ENCODE measurements around the gene TMEM18.
"Not testable (repeated sequence)": the region's sequence is repeated elsewhere in the genome, so short reads cannot be mapped to it uniquely, and the experiment has no call there.

The TMEM18 gene

DNA sequence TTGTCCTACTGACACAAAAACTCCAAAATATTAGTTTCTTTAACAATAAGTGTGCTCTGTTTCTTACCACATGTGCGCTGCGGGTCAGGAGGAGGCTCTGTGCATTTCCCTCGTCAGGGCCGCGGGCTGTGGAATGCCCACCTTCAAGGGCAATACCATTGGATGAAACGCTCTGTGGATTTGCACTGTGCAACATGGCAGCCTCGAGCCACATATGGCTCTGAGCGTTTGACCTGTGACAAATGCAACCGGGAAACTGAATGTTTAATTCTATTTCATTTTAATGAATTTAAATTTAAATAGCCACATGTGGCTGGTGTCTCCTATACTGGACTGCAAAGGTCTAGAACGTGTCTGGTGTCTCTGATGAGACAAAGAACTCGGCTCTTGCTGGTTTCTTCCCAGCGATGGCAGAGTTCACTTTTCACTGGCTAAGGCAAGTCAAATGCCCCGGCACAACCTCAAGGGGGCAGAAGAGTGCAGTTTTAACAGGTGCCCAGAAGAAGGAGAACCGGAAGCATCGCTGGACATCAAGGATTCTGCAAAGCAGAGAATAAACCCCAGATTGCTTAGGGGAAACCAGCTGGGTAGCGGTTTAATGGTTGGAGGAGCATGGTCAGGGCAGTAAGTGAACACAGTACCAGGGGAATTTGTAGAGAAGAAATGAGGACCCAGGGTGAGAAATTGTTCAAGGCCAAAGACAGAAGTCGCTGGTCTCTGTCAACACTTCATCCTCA lies 37.0 kb upstream of the TMEM18 start:
- Histone ChIP-seq H3K4me1 (ENCODE audit: control insufficient read depth, insufficient read depth, low read length) (peaks cover 3% of the 10 kb centered on the region; the same call in 1 of the 2 replicates), H3K27me3 (ENCODE audit: control insufficient read depth, insufficient read depth, low read length) (no peaks in the 10 kb centered on the region), H3K27ac (ENCODE audit: low read length) (no peak overlapping the region), H3K36me3 (ENCODE audit: control insufficient read depth, insufficient read depth, low read length) (no peaks in the 10 kb centered on the region), H3K9me3 (ENCODE audit: control insufficient read depth, insufficient read depth, low read length) (no peaks in the 10 kb centered on the region), H3K4me3 (ENCODE audit: low read length) (no peak overlapping the region)
- peak; percentile 57 for DNase-seq (ENCODE audit: low read depth, low spot score)
- WGBS (ENCODE audit: insufficient coverage, insufficient read length): no CpG with 5 or more reads among the region's 17 CpGs

DNA sequence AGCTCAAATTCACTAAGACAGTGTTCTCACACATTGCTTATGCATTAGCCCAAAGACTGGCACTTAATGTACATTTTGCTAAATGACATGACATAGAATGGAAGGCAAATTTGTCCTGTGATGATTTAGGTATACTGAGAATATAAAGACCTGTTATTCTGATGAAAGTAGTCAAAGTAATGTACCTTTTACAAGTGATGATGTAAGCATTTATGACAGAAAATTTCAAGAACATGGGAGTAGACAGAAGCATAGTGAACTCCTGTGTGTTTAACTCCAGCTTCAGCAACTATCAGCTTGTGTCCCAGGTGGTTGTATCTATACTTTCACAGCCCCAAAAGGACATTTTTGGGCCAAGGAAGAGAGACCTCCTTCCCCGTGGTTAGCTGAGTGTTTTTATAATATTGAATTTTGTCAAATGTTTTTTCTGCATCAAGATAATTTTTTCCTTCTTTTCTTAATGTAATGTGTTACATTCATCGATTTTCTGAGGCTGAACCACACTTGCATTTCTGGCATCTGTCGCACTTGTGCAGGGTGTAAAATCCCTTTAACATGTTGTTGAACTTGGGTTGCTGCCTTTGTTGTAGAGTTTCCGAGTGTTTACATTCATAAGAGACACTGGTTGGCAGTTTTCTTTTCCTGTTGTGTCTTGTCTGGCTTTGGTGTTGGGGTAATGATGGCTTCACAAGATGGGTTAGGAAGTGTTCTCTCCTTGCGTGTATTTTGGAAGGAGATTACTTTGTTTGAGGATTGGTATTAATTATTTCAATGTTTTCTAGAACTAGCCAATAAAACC lies 33.9 kb upstream of the TMEM18 start:
- DNase-seq (ENCODE audit: low read depth, low spot score): no peak
- Histone ChIP-seq H3K4me3 (ENCODE audit: low read length) (no peak overlapping the region), H3K9me3 (ENCODE audit: control insufficient read depth, insufficient read depth, low read length) (no peaks in the 10 kb centered on the region), H3K27ac (ENCODE audit: low read length) (no peak overlapping the region), H3K4me1 (ENCODE audit: control insufficient read depth, insufficient read depth, low read length) (peaks cover 1% of the 10 kb centered on the region; the same call in 1 of the 2 replicates), H3K36me3 (ENCODE audit: control insufficient read depth, insufficient read depth, low read length) (no peaks in the 10 kb centered on the region), H3K27me3 (ENCODE audit: control insufficient read depth, insufficient read depth, low read length) (no peaks in the 10 kb centered on the region)
- WGBS (ENCODE audit: insufficient coverage, insufficient read length): no CpG with 5 or more reads among the region's 5 CpGs

DNA sequence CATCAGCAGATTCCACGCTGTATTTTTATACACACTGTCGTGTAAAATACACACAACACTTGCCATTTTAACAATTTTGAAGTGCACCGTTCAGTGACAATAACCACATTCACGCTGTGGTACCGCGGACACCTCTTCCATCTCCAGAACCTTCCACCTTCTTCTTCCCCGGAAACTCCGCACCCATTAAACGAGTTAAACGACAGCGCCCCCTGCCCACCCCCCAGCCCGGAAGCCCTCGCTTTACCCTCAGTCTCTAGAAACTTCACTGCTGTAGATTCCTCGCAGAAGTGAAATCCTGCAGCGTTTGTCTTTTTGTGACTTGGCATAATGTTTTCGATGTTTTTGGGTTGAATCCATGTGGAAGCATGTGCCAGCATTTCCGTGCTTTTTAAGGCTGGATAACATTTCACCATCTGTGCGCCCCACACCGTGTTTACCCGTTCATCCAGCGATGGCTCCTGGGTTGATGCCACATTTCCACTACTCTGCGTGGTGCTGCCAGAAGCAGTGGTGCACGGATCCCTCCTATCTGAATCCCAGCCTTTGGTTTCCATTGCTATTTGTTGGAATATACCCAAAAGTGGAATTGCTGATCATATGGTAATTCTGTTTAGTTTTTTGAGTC lies 32.0 kb upstream of the TMEM18 start:
- Histone ChIP-seq H3K9me3 (ENCODE audit: control insufficient read depth, insufficient read depth, low read length) (no peaks in the 10 kb centered on the region), H3K4me1 (ENCODE audit: control insufficient read depth, insufficient read depth, low read length) (no peaks in the 10 kb centered on the region), H3K27me3 (ENCODE audit: control insufficient read depth, insufficient read depth, low read length) (no peaks in the 10 kb centered on the region), H3K36me3 (ENCODE audit: control insufficient read depth, insufficient read depth, low read length) (no peaks in the 10 kb centered on the region), H3K4me3 (ENCODE audit: low read length) (no peak overlapping the region), H3K27ac (ENCODE audit: low read length) (no peak overlapping the region)
- WGBS (ENCODE audit: insufficient coverage, insufficient read length): no CpG with 5 or more reads among the region's 23 CpGs
- DNase-seq (ENCODE audit: low read depth, low spot score): no peak

DNA sequence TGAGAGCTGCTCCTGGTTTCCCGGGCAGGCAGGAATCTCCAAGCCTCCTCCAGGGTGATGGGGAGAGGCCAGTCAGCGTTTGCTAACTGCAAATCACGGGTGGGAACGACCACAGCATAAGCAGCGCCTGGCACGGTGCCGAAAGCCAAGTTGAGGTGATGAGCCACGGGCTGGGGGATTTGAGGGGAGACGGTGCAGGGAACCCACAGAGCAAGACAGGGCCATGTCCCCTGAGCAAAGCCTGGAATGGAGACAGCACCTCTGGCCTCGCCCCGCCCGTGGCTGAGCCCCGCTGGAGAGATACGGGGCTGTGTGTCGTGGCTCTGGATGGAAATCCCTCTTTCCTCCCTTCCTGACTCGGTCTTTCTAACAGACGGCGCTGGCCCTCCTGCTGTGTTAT lies 31.5 kb upstream of the TMEM18 start:
- no CpG with 5 or more reads among the region's 18 CpGs for WGBS (ENCODE audit: insufficient coverage, insufficient read length)
- Histone ChIP-seq H3K4me1 (ENCODE audit: control insufficient read depth, insufficient read depth, low read length) (no peaks in the 10 kb centered on the region), H3K36me3 (ENCODE audit: control insufficient read depth, insufficient read depth, low read length) (no peaks in the 10 kb centered on the region), H3K27me3 (ENCODE audit: control insufficient read depth, insufficient read depth, low read length) (no peaks in the 10 kb centered on the region), H3K4me3 (ENCODE audit: low read length) (no peak overlapping the region), H3K9me3 (ENCODE audit: control insufficient read depth, insufficient read depth, low read length) (no peaks in the 10 kb centered on the region), H3K27ac (ENCODE audit: low read length) (no peak overlapping the region)
- no peak for DNase-seq (ENCODE audit: low read depth, low spot score)

DNA sequence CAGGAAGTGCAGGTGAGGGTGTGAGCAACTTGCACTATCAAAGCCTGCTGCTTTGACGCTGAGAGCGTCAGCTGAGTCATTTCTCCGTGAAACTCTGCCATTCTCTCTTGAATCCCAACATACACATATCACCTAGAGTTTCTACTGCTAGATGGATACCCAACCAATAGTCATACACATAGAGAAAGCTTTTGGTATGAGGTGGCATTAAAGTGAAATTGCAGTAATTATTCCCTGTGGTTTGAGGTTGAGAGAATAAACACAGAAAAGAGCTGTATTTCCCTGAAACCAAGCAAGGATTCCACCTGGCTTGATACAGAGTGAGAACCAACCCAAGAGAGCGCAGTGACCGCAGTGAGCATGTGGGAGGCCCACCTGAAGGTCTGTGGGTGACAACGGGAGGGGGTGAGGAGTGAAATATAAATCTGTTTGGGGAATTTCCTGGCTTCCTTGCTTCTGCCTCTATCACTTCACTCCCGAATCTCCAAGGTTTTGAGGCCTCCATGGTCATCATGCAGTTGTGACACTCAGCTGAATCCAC lies 28.8 kb upstream of the TMEM18 start:
- H3K27me3 ChIP-seq (ENCODE audit: control insufficient read depth, insufficient read depth, low read length): no peaks in the 10 kb centered on the region
- no peak overlapping the region for H3K4me3 ChIP-seq (ENCODE audit: low read length)
- no CpG with 5 or more reads among the region's 7 CpGs for WGBS (ENCODE audit: insufficient coverage, insufficient read length)

DNA sequence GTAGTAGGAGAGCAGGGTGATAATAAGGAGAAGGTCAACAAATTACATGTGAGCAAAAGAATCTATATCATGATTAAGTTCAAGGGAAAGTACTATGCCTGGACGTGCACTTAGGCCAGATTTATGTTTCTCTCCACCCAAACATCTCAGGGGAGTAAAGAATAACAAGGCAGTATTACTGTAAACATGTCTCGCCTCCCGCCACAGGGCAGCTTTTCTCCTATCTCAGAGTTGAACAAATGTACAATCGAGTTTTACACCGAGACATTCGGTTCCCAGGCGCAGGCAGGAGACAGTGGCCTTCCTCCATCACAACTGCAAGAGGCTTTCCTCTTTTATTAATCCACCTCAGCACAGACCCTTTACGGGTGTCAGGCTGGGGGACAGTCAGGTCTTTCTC lies 25.6 kb upstream of the TMEM18 start:
- H3K27ac ChIP-seq (ENCODE audit: low read length); H3K27me3 ChIP-seq (ENCODE audit: control insufficient read depth, insufficient read depth, low read length); H3K4me3 ChIP-seq (ENCODE audit: low read length); H3K4me1 ChIP-seq (ENCODE audit: control insufficient read depth, insufficient read depth, low read length); DNase-seq (ENCODE audit: low read depth, low spot score); H3K36me3 ChIP-seq (ENCODE audit: control insufficient read depth, insufficient read depth, low read length); H3K9me3 ChIP-seq (ENCODE audit: control insufficient read depth, insufficient read depth, low read length): not testable (repeated sequence)
- WGBS (ENCODE audit: insufficient coverage, insufficient read length): no CpG with 5 or more reads among the region's 8 CpGs

More for the DNA sequence above, 28.8 kb upstream of the TMEM18 start:
- no peaks in the 10 kb centered on the region for H3K9me3 ChIP-seq (ENCODE audit: control insufficient read depth, insufficient read depth, low read length)
- H3K4me1 ChIP-seq (ENCODE audit: control insufficient read depth, insufficient read depth, low read length): no peaks in the 10 kb centered on the region
- H3K36me3 ChIP-seq (ENCODE audit: control insufficient read depth, insufficient read depth, low read length): no peaks in the 10 kb centered on the region
- DNase-seq (ENCODE audit: low read depth, low spot score): no peak
- H3K27ac ChIP-seq (ENCODE audit: low read length): no peak overlapping the region

DNA sequence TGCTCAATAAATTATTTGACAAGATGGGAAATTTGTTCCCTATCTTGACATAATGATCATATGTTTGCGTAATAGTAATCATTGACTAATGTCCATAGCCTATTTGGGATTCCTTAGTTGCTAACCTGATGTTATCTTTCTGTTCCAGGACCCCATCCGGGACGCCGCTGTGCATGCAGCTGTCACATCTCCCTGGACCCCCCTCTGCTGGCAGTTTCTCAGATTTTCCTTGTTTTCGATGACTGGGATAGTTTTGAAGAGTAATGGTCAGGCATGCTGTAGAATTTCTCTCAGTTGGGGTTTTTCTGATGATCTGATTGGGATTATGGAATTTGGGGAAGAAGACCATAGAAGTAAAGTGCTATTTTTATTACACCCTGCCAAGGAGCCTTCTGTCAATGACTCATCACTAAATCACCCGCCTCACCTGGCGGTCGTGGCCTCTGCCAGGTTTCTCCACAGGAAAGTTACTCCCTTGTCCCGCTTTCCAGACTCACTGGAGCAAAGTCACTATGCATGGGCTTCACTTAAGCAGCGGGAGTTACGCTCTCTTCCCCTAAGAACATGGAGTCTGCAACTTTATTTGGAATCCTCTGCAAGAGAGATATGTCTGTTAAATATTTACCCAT lies 19.9 kb upstream of the TMEM18 start:
- no peaks in the 10 kb centered on the region for H3K36me3 ChIP-seq (ENCODE audit: control insufficient read depth, insufficient read depth, low read length)
- H3K27me3 ChIP-seq (ENCODE audit: control insufficient read depth, insufficient read depth, low read length): no peaks in the 10 kb centered on the region
- no peak for DNase-seq (ENCODE audit: low read depth, low spot score)
- H3K4me1 ChIP-seq (ENCODE audit: control insufficient read depth, insufficient read depth, low read length): no peaks in the 10 kb centered on the region
- no peak overlapping the region for H3K4me3 ChIP-seq (ENCODE audit: low read length)
- no peaks in the 10 kb centered on the region for H3K9me3 ChIP-seq (ENCODE audit: control insufficient read depth, insufficient read depth, low read length)
- H3K27ac ChIP-seq (ENCODE audit: low read length): no peak overlapping the region
- no CpG with 5 or more reads among the region's 11 CpGs for WGBS (ENCODE audit: insufficient coverage, insufficient read length)

DNA sequence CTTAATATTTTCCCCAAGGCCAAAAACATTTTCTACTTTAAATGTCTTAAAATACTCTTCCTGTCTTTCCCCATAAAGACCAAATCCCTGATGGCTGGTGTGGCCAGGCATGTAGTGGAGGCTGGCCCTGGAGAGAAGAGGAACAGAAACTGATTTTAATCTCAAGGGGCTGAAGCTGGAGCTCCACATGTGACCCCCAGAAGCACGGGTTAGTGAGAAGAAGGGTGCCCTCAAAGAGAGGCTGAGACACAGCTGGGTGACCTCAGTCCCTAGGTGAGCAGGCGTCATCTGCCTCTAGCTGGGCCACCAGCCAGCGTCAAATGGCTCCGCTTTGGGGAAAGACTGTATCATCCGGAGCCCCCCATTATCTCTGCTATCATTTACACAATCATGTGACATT lies 19.3 kb upstream of the TMEM18 start:
- no peak overlapping the region for H3K27ac ChIP-seq (ENCODE audit: low read length)
- H3K36me3 ChIP-seq (ENCODE audit: control insufficient read depth, insufficient read depth, low read length): no peaks in the 10 kb centered on the region
- H3K4me1 ChIP-seq (ENCODE audit: control insufficient read depth, insufficient read depth, low read length): no peaks in the 10 kb centered on the region
- no CpG with 5 or more reads among the region's 5 CpGs for WGBS (ENCODE audit: insufficient coverage, insufficient read length)
- no peak overlapping the region for H3K4me3 ChIP-seq (ENCODE audit: low read length)
- H3K9me3 ChIP-seq (ENCODE audit: control insufficient read depth, insufficient read depth, low read length): no peaks in the 10 kb centered on the region
- H3K27me3 ChIP-seq (ENCODE audit: control insufficient read depth, insufficient read depth, low read length): no peaks in the 10 kb centered on the region
- DNase-seq (ENCODE audit: low read depth, low spot score): no peak

DNA sequence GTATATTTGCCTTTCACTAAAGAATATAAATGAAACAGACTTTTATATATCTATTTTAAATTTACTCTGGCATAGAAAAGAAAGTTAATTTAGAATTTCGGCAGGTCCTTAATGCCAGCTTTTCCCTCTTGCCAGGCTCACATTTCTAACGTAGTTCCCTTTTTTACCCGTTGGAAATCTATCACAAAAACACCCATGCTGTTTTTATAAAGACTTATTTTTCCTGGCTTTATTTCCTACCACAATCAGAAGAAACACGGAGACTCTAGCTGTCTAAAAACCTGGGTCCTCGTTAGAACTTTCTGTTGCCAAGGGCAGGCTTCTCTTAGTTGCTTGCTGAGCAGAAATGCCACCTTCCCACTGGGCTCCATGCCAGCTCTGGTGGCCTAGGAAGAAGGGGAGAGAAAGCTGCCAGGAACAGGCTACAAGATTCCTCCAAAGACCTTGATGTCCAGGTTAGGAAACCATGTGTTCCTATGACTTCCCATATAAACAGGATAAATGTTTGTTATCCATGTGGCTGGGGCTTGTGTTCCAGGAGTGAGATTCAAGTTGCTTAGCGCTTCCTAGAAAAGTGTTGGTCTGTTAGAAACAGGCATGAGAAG lies 17.8 kb upstream of the TMEM18 start:
- no peaks in the 10 kb centered on the region for H3K27me3 ChIP-seq (ENCODE audit: control insufficient read depth, insufficient read depth, low read length)
- WGBS (ENCODE audit: insufficient coverage, insufficient read length): no CpG with 5 or more reads among the region's 6 CpGs
- H3K4me1 ChIP-seq (ENCODE audit: control insufficient read depth, insufficient read depth, low read length): no peaks in the 10 kb centered on the region
- H3K9me3 ChIP-seq (ENCODE audit: control insufficient read depth, insufficient read depth, low read length): no peaks in the 10 kb centered on the region
- H3K4me3 ChIP-seq (ENCODE audit: low read length): no peak overlapping the region
- DNase-seq (ENCODE audit: low read depth, low spot score): no peak
- H3K36me3 ChIP-seq (ENCODE audit: control insufficient read depth, insufficient read depth, low read length): no peaks in the 10 kb centered on the region
- H3K27ac ChIP-seq (ENCODE audit: low read length): no peak overlapping the region

DNA sequence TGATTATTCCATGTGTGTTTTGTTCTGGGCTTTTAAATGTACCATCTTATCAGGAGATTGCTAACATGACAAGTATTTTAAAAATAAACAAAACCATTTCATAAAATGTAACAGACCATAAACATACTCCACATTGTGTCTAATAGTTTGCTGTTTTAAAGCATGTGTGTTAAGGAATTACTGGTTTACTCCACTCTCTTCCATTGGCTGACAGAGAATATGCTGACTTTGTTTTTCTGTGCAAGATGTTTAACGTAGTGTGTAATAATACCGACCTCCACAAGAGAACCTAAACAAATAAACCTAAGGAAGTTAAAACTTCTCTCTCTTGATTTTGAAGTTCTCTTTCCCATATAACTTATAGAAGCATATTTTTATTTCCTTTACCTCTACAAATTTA lies 17.0 kb upstream of the TMEM18 start:
- no peak for DNase-seq (ENCODE audit: low read depth, low spot score)
- Histone ChIP-seq H3K4me3 (ENCODE audit: low read length) (no peak overlapping the region), H3K27ac (ENCODE audit: low read length) (no peak overlapping the region), H3K4me1 (ENCODE audit: control insufficient read depth, insufficient read depth, low read length) (no peaks in the 10 kb centered on the region), H3K36me3 (ENCODE audit: control insufficient read depth, insufficient read depth, low read length) (no peaks in the 10 kb centered on the region), H3K9me3 (ENCODE audit: control insufficient read depth, insufficient read depth, low read length) (no peaks in the 10 kb centered on the region), H3K27me3 (ENCODE audit: control insufficient read depth, insufficient read depth, low read length) (no peaks in the 10 kb centered on the region)
- WGBS (ENCODE audit: insufficient coverage, insufficient read length): no CpG with 5 or more reads among the region's 2 CpGs

Measured in iPS DF 6.9 (cell line).